Measurements from ENCODE around the gene PTGFRN.
A peak's percentile ranks its signal among the peaks of the same experiment; 100 is the strongest.
"Not testable (repeated sequence)": the region's sequence is repeated elsewhere in the genome, so short reads cannot be mapped to it uniquely, and the experiment has no call there.

PTGFRN gene

DNA sequence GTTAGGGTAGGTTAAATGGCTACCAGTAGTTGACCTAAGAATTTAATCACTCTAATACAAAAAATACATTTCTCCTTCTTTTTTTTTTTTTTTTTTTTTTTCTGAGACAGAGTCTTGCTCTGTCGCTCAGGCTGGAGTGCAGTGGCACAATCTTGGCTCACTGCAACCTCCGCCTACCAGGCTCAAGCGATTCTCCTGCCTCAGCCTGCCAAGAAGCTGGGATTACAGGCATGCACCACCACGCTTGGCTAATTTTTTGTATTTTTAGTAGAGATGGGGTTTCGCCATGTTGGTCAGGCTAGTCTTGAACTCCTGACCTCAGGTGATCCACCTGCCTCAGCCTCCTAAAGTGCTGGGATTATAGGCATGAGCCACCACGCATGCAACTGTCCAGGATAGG, 33.8 kb upstream of the PTGFRN start:
- H3K23ac ChIP-seq (ENCODE audit: low read depth, low read length, poor library complexity); H3K4me3 ChIP-seq (ENCODE audit: low read length in 2 of 2); H2BK12ac ChIP-seq (ENCODE audit: low read length); H3K36me3 ChIP-seq (replicated peaks in 1 of 2; ENCODE audit: control insufficient read depth in 2 of 2, insufficient read depth in 2 of 2, low read length in 2 of 2); H3K4me2 ChIP-seq (ENCODE audit: insufficient read depth, low read length, poor library complexity, severe bottlenecking); H3K9ac ChIP-seq (ENCODE audit: low read depth, low read length, poor library complexity); H2BK5ac ChIP-seq (ENCODE audit: low read length); H2AK5ac ChIP-seq (ENCODE audit: low read depth, low read length); H2BK120ac ChIP-seq (ENCODE audit: low read depth, low read length); H3K27ac ChIP-seq (replicated peaks; ENCODE audit: low read length); H4K91ac ChIP-seq (ENCODE audit: low read depth, low read length, poor library complexity); DNase-seq (ENCODE audit: low spot score); H3K4ac ChIP-seq (ENCODE audit: low read length); H2BK15ac ChIP-seq (ENCODE audit: low read length); H3K79me1 ChIP-seq (ENCODE audit: low read depth, low read length); H3K14ac ChIP-seq (ENCODE audit: low read length); H4K8ac ChIP-seq (ENCODE audit: low read depth, low read length); H3K9me3 ChIP-seq (replicated peaks in 1 of 2; ENCODE audit: control insufficient read depth in 2 of 2, insufficient read depth in 1 of 2, low read depth in 1 of 2, low read length in 2 of 2); H2AFZ ChIP-seq (ENCODE audit: low read length); H3K27me3 ChIP-seq (ENCODE audit: control insufficient read depth in 3 of 3, insufficient read depth in 3 of 3, low read depth in 1 of 3, low read length in 3 of 3); H3K18ac ChIP-seq (ENCODE audit: low read length): not testable (repeated sequence)
- WGBS, 2 donors (ENCODE audit: extremely low coverage in 2 of 2, insufficient read length in 2 of 2, insufficient replicate concordance in 1 of 2): no CpG with 5 or more reads among the region's 6 CpGs
- H3K4me1 ChIP-seq (ENCODE audit: control insufficient read depth in 2 of 2, insufficient read depth in 1 of 2, low read depth in 1 of 2, low read length in 2 of 2): peaks cover 17 to 21% of the 10 kb centered on the region in 2 donors

DNA sequence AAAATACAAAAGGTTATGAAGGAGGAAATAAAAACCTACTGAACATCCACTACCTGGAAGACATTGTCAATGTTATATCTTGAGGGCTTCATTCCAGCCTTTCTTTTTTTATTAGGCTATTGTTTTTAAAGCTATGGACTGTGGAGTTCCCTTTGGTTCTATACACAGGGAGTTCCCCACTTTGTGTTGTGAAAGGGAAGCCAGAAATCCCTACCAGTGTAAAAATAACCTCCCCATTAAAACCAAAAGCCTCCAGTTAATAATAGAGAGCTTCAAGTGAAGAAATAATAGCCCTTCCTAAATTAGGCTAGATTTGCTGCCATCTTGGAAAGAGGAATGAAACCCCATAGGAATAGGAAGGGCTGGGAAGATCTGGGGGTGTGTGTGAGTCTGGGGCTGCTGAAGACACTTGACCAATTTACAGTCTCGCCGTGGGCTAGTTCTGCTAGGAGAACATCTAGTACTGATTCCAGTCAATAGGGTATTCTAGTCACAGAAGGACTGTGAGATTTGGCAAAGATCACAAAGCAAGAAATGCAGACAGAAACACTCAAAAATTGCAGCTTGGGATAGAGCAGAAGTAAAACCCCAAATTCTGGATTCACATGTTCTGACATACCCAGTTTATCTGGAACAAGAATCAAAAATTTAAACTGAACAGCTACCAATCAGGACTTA, 32.4 kb upstream of the PTGFRN start:
- Histone ChIP-seq H3K9me3 (replicated peaks in 1 of 2; ENCODE audit: control insufficient read depth in 2 of 2, insufficient read depth in 1 of 2, low read depth in 1 of 2, low read length in 2 of 2) (no peaks in the 10 kb centered on the region), H2BK5ac (ENCODE audit: low read length) (no peak overlapping the region), H3K14ac (ENCODE audit: low read length) (no peak overlapping the region), H3K79me1 (ENCODE audit: low read depth, low read length) (no peaks in the 10 kb centered on the region), H3K9ac (ENCODE audit: low read depth, low read length, poor library complexity) (no peak overlapping the region), H3K4me2 (ENCODE audit: insufficient read depth, low read length, poor library complexity, severe bottlenecking) (no peak overlapping the region), H3K4me1 (ENCODE audit: control insufficient read depth in 2 of 2, insufficient read depth in 1 of 2, low read depth in 1 of 2, low read length in 2 of 2) (peaks cover 17 to 22% of the 10 kb centered on the region in 2 donors), H2BK120ac (ENCODE audit: low read depth, low read length) (no peak overlapping the region), H3K36me3 (replicated peaks in 1 of 2; ENCODE audit: control insufficient read depth in 2 of 2, insufficient read depth in 2 of 2, low read length in 2 of 2) (no peaks in the 10 kb centered on the region), H2BK12ac (ENCODE audit: low read length) (no peak overlapping the region), H3K4me3 (ENCODE audit: low read length in 2 of 2) (no peak overlapping the region), H4K8ac (ENCODE audit: low read depth, low read length) (no peak overlapping the region), H3K18ac (ENCODE audit: low read length) (no peak overlapping the region), H3K23ac (ENCODE audit: low read depth, low read length, poor library complexity) (no peak overlapping the region), H4K91ac (ENCODE audit: low read depth, low read length, poor library complexity) (no peak overlapping the region), H2BK15ac (ENCODE audit: low read length) (no peak overlapping the region), H3K27me3 (ENCODE audit: control insufficient read depth in 3 of 3, insufficient read depth in 3 of 3, low read depth in 1 of 3, low read length in 3 of 3) (no peaks in the 10 kb centered on the region), H2AFZ (ENCODE audit: low read length) (peak overlapping the region; percentile 1), H3K27ac (replicated peaks; ENCODE audit: low read length) (no peak overlapping the region), H2AK5ac (ENCODE audit: low read depth, low read length) (no peak overlapping the region), H3K4ac (ENCODE audit: low read length) (no peak overlapping the region)
- no CpG with 5 or more reads among the region's 2 CpGs for WGBS, 2 donors (ENCODE audit: extremely low coverage in 2 of 2, insufficient read length in 2 of 2, insufficient replicate concordance in 1 of 2)
- no peak for DNase-seq (ENCODE audit: low spot score)

DNA sequence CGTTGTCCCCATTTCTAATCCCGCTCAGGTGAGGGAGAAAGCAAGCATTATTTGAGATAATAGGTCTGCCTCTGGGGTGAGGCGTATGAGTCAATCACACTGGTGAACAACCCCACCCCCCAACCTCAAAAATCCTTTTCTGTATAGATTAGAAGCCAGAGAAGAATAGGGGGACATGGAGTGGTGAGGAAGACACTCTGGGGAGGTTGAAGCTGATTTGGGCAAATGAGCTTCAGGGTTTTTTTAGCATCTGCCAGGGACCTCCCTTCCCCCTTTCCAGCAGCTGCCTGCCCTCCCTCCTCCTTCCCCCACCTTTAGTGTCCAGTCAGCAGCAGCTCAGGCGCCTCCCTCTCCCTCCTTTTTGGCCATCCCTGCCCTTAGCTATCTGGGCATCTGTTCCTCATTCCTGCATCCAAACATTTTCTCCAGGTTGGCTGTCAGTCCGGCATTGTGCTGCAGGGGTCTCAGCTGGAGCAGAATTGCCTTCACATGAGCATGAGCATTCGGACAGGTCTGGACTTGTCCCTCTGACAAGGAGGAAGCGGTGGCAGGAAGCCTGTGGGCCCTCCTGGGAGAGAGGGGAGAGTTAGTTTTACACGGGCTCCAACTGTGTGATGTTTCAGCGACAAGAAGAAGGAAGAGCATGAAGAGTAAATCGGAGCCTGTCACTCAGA, 30.8 kb upstream of the PTGFRN start:
- H4K8ac ChIP-seq (ENCODE audit: low read depth, low read length): peak overlapping the region; percentile 26
- no CpG with 5 or more reads among the region's 10 CpGs for WGBS, 2 donors (ENCODE audit: extremely low coverage in 2 of 2, insufficient read length in 2 of 2, insufficient replicate concordance in 1 of 2)
- no peak overlapping the region for H3K9ac ChIP-seq (ENCODE audit: low read depth, low read length, poor library complexity)
- peak overlapping the region; percentile 90 for H3K27ac ChIP-seq (replicated peaks; ENCODE audit: low read length)
- no peak overlapping the region for H3K14ac ChIP-seq (ENCODE audit: low read length)
- peak overlapping the region; percentile 96 for H4K91ac ChIP-seq (ENCODE audit: low read depth, low read length, poor library complexity)
- H3K9me3 ChIP-seq (replicated peaks in 1 of 2; ENCODE audit: control insufficient read depth in 2 of 2, insufficient read depth in 1 of 2, low read depth in 1 of 2, low read length in 2 of 2): no peaks in the 10 kb centered on the region
- no peaks in the 10 kb centered on the region for H3K36me3 ChIP-seq (replicated peaks in 1 of 2; ENCODE audit: control insufficient read depth in 2 of 2, insufficient read depth in 2 of 2, low read length in 2 of 2)
- peak overlapping the region; percentile 33 for H2AK5ac ChIP-seq (ENCODE audit: low read depth, low read length)
- H3K4ac ChIP-seq (ENCODE audit: low read length): no peak overlapping the region
- H3K4me1 ChIP-seq (ENCODE audit: control insufficient read depth in 2 of 2, insufficient read depth in 1 of 2, low read depth in 1 of 2, low read length in 2 of 2): peaks cover 17 to 21% of the 10 kb centered on the region in 2 donors
- H2AFZ ChIP-seq (ENCODE audit: low read length): peak overlapping the region; percentile 73
- peak overlapping the region in 1 of 2 donors; percentile 32 for H3K4me3 ChIP-seq (ENCODE audit: low read length in 2 of 2)
- DNase-seq (ENCODE audit: low spot score): peak; percentile 47
- no peak overlapping the region for H2BK12ac ChIP-seq (ENCODE audit: low read length)
- H3K18ac ChIP-seq (ENCODE audit: low read length): peak overlapping the region; percentile 99
- H3K27me3 ChIP-seq (ENCODE audit: control insufficient read depth in 3 of 3, insufficient read depth in 3 of 3, low read depth in 1 of 3, low read length in 3 of 3): no peaks in the 10 kb centered on the region
- H3K79me1 ChIP-seq (ENCODE audit: low read depth, low read length): no peaks in the 10 kb centered on the region
- peak overlapping the region; percentile 98 for H2BK120ac ChIP-seq (ENCODE audit: low read depth, low read length)
- peak overlapping the region; percentile 50 for H3K4me2 ChIP-seq (ENCODE audit: insufficient read depth, low read length, poor library complexity, severe bottlenecking)
- H3K23ac ChIP-seq (ENCODE audit: low read depth, low read length, poor library complexity): no peak overlapping the region
- H2BK5ac ChIP-seq (ENCODE audit: low read length): peak overlapping the region; percentile 95
- peak overlapping the region; percentile 4 for H2BK15ac ChIP-seq (ENCODE audit: low read length)

DNA sequence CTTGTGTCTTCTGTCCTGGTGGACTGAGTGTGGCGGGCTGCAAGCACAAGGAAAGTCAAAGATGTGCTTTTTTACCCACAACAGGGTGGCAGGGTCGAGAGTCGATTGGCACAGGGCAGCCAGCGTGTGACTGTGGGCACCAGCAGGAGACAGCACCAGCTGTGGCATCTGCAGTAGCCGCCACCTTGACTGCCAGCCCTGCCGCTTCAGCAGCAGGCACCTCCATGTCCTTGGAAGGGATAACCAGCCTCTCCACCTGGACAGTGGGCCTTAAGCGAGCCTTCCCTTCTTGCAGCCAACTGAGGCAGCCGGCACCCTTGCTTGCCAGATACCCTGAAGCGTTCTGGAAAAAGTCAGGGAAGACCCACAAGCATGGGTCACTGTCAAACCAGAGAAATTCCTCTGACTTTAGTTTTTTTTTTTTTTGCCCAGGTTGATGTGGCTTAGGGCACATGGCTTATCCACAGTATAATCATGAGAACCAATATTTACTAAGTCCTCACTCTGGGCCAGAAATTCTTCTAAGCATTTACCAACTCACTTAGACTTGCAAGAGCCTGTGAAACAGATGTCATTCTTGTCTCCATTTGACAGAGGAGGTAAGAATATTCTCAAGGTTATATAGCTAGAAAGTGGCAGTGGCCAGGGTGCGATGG, 30.1 kb upstream of the PTGFRN start:
- WGBS, 2 donors (ENCODE audit: extremely low coverage in 2 of 2, insufficient read length in 2 of 2, insufficient replicate concordance in 1 of 2): no CpG with 5 or more reads among the region's 10 CpGs
- Histone ChIP-seq H2BK5ac (ENCODE audit: low read length) (peak overlapping the region; percentile 95), H2BK12ac (ENCODE audit: low read length) (peak overlapping the region; percentile 91), H3K14ac (ENCODE audit: low read length) (peak overlapping the region; percentile 22), H2AK5ac (ENCODE audit: low read depth, low read length) (peak overlapping the region; percentile 33), H2BK120ac (ENCODE audit: low read depth, low read length) (peak overlapping the region; percentile 98), H3K4ac (ENCODE audit: low read length) (peak overlapping the region; percentile 96), H3K36me3 (replicated peaks in 1 of 2; ENCODE audit: control insufficient read depth in 2 of 2, insufficient read depth in 2 of 2, low read length in 2 of 2) (no peaks in the 10 kb centered on the region), H4K8ac (ENCODE audit: low read depth, low read length) (peak overlapping the region; percentile 26), H3K79me1 (ENCODE audit: low read depth, low read length) (no peaks in the 10 kb centered on the region), H3K9me3 (replicated peaks in 1 of 2; ENCODE audit: control insufficient read depth in 2 of 2, insufficient read depth in 1 of 2, low read depth in 1 of 2, low read length in 2 of 2) (no peaks in the 10 kb centered on the region), H3K27ac (replicated peaks; ENCODE audit: low read length) (peak overlapping the region; percentile 90), H3K23ac (ENCODE audit: low read depth, low read length, poor library complexity) (no peak overlapping the region), H3K4me1 (ENCODE audit: control insufficient read depth in 2 of 2, insufficient read depth in 1 of 2, low read depth in 1 of 2, low read length in 2 of 2) (peaks cover 17 to 18% of the 10 kb centered on the region in 2 donors), H3K9ac (ENCODE audit: low read depth, low read length, poor library complexity) (no peak overlapping the region), H2BK15ac (ENCODE audit: low read length) (peak overlapping the region; percentile 4), H4K91ac (ENCODE audit: low read depth, low read length, poor library complexity) (peak overlapping the region; percentile 96), H3K18ac (ENCODE audit: low read length) (peak overlapping the region; percentile 99), H2AFZ (ENCODE audit: low read length) (peak overlapping the region; percentile 73), H3K27me3 (ENCODE audit: control insufficient read depth in 3 of 3, insufficient read depth in 3 of 3, low read depth in 1 of 3, low read length in 3 of 3) (no peaks in the 10 kb centered on the region), H3K4me3 (ENCODE audit: low read length in 2 of 2) (peak overlapping the region in 1 of 2 donors; percentile 4), H3K4me2 (ENCODE audit: insufficient read depth, low read length, poor library complexity, severe bottlenecking) (no peak overlapping the region)
- DNase-seq (ENCODE audit: low spot score): no peak

Data from neuronal stem cell (in vitro differentiated cells).